ENCODE data around the gene DPPA2.
"Not testable (repeated sequence)": the region's sequence is repeated elsewhere in the genome, so short reads cannot be mapped to it uniquely, and the experiment has no call there.

DPPA2 gene, protein sequence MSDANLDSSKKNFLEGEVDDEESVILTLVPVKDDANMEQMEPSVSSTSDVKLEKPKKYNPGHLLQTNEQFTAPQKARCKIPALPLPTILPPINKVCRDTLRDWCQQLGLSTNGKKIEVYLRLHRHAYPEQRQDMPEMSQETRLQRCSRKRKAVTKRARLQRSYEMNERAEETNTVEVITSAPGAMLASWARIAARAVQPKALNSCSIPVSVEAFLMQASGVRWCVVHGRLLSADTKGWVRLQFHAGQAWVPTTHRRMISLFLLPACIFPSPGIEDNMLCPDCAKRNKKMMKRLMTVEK

DNA sequence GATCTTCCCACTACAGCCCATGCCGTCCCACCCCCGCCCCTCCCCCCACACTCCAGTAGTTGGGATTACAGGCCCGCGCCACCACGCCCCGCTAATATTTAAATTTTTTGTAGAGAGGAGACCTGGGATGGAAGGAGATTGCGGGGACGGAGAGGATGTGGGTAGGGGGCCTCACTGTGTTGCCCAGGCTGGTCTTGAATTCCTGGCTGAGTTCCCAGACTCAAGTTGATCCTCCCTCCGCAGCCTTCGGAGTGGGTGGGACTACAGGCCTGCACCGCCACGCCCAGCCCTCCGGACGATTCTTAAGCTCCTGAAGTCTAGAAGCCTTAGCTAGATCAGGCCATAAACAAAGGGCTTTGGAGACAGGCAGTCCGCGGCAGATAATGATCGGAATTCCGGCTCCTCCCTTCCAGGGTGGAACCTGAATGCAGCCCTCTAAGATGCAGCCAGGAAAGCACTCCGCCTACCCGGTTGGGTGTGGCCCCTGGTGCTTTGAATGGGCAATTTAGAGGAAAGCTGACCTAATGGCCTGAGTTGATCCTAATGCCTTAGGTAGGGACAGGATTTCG lies at the start of gene DPPA2:
Gene DPPA2 (minus strand): TSS at position 356 of the 569 bp plus-strand sequence. CDS start 1,975 bp downstream, outside the sequence.
- FAIRE-seq: no peak

- FAIRE-seq: no peak
Measured at GRCh38 chr3:109364088-109364487, 47.8 kb upstream of the DPPA2 start.

DNA sequence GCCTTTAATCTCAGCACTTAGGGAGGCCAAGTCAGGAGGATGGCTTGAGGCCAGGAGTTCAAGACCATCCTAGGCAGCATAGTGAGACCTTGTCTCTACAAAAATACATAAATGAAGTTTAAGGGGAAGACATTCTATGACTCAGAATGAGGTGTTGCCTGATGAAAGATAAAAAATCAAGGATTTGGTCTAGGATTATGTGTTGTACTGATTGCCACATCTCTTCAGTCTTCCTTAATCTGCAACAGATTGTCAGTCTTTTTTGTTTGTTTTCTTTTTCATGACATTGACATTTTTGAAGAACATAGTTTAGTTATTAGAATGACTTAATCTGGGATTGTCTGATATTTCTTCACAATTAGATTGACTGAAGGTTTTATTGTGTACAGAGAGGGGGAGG lies 47.3 kb upstream of the DPPA2 start:
- FAIRE-seq: no peak

DNA sequence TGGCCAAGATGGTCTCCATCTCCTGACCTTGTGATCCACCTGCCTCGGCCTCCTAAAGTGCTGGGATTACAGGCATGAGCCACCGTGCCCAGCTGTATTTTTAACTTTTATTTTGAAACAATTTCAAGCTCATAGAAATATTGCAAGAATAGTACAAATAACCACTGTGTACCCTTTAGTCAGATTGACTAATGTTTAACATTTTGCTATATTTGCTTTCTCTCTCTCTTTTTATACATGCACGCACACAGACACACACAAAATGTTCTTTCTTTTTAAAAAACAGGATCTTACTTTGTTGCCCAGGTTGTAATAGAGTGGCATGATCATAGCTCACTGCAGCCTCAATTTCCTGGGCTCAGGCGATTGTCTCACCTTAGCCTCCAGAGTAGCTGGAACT lies 46.5 kb upstream of the DPPA2 start:
- FAIRE-seq: no peak

GRCh38 chr3:109358809-109359208 lies 42.5 kb upstream of the DPPA2 start:
- not testable (repeated sequence) for FAIRE-seq

DNA sequence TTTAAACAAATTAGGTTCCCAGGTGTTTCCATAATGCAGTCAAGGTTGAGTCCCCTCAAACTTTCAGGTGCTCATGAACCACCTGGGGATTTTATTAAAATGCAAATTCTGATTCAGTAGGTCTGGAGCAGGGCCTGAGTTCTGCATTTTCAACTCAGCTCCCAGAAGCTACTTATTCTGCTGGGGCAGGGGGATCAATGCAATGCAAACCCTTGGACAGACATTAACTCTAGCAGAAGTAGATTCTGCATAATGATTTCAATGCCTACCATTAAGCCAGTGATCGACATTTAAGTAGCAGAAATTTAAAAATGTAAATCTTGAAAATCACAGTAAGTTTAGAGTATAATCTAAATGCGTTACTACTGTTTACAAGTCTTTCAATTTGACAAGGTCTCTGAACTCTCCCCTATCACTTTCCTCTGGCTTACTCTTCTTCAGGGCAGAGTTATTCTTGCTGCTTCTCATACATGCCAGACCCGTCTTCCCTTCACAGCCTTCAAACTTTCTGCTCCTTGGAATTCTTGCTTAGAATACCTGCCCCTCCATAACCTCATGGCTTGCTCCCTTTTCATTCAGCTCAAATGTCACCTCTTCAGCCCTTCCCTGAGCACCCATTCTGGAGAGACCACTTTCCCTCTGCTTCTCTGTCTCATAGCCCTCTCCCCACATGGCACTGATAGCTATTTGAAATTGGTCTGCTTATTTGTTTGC lies 40.3 kb upstream of the DPPA2 start:
- no peak for FAIRE-seq

- no peak for FAIRE-seq
Measured at GRCh38 chr3:109355625-109356441, 39.5 kb upstream of the DPPA2 start.

- FAIRE-seq: no peak
Measured at GRCh38 chr3:109353057-109353456, 36.7 kb upstream of the DPPA2 start.

GRCh38 chr3:109351231-109351630 lies 34.9 kb upstream of the DPPA2 start:
- no peak for FAIRE-seq

DNA sequence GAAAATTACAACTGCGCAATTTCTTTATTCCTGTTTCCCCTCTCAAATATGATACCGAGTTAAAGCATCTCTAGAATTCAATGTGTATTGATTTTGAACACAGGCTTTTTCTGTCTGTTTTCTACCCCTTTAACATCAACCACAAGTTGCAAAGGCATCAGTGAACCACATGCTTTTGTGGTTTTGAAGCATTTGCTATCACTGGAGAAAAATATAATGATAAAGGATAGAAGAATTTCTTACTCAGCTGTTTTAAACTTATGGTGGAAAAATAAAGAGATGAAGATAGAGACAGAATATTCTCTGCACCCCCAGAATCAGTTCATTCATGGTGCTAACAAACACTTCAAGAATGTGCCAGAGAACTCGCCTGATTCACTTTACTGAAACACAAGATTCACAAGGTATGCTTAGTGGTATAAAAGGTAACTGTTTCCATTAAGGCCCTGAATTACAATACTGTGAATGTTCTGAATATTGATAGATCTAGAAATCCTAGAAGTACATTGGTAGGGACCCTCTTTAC lies 30.5 kb upstream of the DPPA2 start:
- no peak for FAIRE-seq

DNA sequence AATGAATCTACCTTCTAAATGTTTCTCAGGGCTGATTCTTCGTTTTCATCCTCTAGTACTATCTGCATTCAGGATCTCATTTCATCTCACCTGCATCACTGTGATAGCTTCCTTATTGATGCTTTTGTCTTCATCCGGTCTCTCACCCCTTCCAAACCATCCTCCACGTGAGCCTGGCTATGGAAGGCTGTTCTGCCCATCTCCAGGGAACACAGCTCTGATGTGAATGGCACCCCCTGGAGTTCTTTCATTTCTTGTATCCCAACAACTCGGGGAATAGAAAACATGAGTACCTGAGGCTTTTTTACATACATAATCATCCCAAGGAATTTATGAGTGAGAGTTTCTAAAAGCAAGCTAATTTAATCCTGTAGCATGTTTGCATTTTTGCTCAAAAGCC lies 29.8 kb upstream of the DPPA2 start:
- FAIRE-seq: no peak

DNA sequence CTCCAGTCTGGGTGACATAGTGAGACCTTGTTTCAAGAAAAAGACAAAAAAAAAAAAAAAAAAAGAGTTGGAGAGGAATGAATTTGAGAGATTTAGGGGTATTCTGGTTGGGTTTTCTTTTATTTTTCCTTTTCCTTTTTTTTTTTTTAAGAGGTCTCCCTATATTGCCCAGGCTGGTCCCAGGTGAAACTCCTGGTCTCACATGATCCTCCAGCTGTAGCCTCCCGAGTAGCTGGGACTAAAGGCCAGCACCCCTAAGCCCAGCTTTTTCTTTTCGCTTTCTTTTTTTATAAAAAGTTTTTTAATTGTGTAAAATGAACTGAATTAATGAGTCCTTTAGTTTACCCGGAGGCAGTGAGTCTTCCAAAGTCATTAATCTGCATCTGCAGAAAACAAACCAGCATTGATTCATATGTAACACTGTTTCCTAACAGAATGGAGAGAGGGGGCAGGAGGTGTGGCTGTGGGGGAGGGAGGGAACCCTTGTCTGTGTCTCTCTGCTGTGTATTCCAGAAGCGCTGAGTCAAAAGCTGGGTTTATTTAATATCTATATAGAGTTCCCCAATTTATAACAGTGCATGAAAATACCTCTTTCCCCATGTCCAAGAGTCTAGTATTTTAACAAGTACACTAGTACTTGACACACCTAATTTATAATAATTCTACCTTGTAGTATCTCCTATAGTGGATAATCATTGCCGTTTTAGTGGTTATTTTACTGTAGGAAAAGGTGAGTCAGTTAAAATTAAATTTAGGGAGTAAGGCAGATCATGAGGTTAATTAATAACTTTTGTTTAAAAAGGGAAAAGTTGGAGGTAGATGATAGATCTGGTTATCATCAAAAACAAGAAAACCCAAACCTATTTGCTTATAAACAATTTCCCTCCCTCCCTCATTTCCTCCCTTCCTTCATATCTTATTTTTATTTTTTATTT lies 23.7 kb upstream of the DPPA2 start:
- FAIRE-seq: no peak

DNA sequence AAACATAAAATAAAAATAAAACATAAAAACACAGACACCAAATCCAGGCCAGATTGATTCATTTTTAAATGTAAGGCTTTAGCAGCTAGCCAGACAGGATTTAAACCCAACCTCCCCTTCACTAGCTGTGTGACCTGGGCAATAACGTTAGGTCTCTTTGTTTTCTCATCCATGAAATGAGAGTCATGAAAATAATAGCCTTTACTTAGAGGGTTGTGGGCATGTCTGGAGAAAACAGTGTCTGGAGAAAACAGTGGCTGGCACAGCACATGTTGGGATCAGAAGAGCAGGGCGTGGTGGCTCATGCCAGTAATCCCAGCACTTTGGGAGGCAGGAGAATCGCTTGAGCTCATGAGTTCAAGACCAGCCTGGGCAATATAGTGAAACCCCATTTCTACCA lies 22.9 kb upstream of the DPPA2 start:
- FAIRE-seq: no peak

DNA sequence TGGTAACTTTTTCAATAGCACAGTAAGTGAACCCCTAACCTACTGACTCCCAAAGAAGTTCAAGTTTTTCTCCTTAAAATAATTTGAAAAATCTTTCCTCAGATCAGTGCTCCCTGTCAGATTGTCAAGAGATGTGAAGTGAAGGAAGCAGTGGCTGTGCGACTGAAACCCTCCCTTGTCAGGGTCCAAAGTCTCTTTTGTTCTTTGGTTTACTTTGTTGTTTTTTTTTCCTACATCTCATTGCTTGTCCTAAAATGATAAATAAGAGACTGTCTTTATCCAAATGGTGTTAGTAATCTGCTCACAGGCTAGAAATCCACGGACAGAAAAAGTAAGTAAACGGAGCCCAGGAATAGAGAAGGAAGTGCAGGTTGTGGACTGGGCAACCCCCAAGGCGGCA lies 22.0 kb upstream of the DPPA2 start:
- no peak for FAIRE-seq

DNA sequence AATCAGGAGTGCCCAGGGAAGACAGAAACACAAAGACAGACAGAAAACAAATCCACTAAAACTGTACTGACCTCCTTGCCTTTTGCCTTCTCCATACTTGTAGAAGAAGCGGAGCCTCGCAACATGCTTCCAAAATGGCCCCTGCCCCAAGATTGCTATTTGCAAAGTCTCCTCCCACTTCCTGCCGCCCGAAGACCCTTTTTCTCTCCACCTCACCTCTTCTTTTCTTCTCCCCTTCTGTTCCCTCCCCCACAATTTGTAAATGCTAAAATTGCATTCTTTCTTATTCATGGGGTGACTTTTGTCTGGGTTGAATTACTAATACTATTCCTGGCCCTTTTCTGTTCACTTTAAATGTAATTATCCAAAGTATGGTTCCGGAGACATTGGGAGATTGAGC lies 21.1 kb upstream of the DPPA2 start, which contains the start of gene DPPA4:
Gene DPPA4 (minus strand): TSS at position 154 of the 400 bp plus-strand sequence. CDS start 29 bp downstream, at position 125.
- no peak for FAIRE-seq

DNA sequence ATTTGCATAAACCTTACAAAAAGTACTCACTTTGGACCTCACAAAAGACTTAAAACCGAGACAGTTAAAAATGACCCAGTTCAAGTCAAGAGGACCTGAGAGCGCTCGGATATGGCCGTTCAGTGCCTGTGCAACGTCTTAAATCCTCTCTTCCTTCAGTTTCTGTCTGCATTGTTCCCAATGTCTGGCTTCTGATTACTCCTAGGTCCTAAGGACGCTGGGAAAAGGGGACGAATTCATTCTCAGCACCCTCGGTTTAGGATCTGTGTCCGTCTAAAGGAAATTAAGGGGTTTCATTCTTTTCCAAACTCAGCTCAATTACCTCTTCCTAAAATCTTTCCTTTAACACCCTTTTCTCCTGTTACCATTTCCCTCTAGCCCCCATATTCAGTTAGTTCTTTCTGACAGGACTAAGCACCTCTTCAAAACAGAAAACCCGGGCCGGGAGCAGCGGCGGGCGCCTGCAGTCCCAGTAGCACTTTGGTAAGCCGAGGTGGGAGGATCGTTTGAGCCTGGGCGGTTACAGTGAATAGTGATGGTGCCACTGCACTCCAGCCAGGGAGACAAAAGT lies 20.1 kb upstream of the DPPA2 start:
- FAIRE-seq: no peak

- no peak for FAIRE-seq
Measured at GRCh38 chr3:109334572-109334971, 18.3 kb upstream of the DPPA2 start.

DNA sequence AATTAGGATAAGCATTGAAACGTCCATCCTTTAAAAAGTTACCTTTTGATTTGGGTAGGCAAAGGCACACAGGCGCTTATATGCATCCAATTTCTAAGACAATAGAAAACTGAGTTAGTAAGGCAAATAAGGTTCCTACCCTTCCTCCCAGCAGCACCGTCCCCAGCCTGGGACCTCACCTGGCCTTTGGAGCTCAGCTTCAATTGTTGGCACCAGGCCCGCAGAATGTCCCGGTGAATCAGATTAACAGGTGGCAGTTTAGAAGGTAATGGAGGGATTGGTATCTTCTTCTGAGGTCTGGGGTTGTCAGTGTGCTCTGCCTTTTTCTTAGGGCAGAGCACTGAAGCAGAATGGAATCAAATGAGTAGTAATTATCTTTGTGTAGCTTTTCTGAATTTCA lies 15.4 kb upstream of the DPPA2 start:
- FAIRE-seq: no peak

DNA sequence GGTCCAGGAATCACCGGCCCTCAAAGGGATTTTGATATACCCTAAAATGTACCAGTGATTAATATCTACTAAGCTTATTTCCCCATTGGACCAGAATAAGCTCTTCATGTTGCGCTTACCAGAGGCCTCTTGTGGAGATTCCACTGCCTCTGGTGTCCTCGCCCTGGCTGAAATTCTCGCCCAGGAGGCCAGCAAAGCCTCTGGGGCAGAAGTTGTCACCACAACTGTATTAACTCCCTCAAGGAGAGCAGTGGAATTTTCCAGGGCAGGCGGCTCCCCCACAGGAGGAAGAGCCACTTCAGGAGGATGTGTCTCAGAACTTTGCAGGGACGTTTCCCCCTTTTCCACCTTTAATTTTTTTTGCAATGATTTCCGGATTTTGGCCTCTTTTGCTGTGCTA lies 14.1 kb upstream of the DPPA2 start:
- FAIRE-seq: no peak

GRCh38 chr3:109328202-109328601 lies 11.9 kb upstream of the DPPA2 start:
- FAIRE-seq: no peak

- FAIRE-seq: no peak
Measured at GRCh38 chr3:109325657-109326056, 9.3 kb upstream of the DPPA2 start.
